H1 (cell line): Measurements from ENCODE around the gene MNX1. TPM values are rescaled to one million over a fixed set of nuclear protein-coding genes. Genes with fewer than 3 reads are reported as not detected.

ENCODE experiments used
- CTCF ChIA-PET: fragments of 300-600 bp; sonication (Branson Sonifier 250); formaldehyde crosslinking; loops from one replicate; lab custom pipeline; 2021; ENCODE audit not compliant: partially characterized antibody; lab: Charles Lee
- POLR2A ChIA-PET: fragments of 300-600 bp; sonication (Branson Sonifier 250); formaldehyde crosslinking; loops from one replicate; lab custom pipeline; 2021; ENCODE audit warnings: inconsistent platforms; ENCODE audit not compliant: partially characterized antibody; lab: Charles Lee
- DNase-seq, 2 experiments: peaks; one replicate each; pipeline versions ENCODE4 v3.0.0 to v3.0.0-alpha.2; 2010 to 2022; ENCODE audit warnings: low spot score in 2 of 2, low read depth in 1 of 2, mixed read lengths in 1 of 2
- FAIRE-seq: peaks from 2 replicates; lab custom pipeline; 2011; peaks lifted over from hg19 to GRCh38; lab: Jason Lieb, UNC
- H2AFZ ChIP-seq: 2 replicates; pipeline ENCODE4 v1.8.1; 2012; ENCODE audit warnings: low read length, inconsistent platforms
- H2AK5ac ChIP-seq: 2 replicates; pipeline ENCODE4 v1.6.1; 2013; ENCODE audit warnings: low read depth, low read length
- H2BK120ac ChIP-seq: replicated peaks from 2 replicates; pipeline ENCODE3; 2013; ENCODE audit warnings: low read depth, low read length, inconsistent platforms
- H2BK12ac ChIP-seq: 2 replicates; pipeline ENCODE4 v1.6.1; 2013; ENCODE audit warnings: low read depth, low read length
- H2BK15ac ChIP-seq: 2 replicates; pipeline ENCODE4 v1.6.1; 2013; ENCODE audit warnings: low read length
- H2BK20ac ChIP-seq: 2 replicates; pipeline ENCODE4 v1.6.1; 2013; ENCODE audit warnings: low read length
- H2BK5ac ChIP-seq: 2 replicates; pipeline ENCODE4 v1.6.1; 2013; ENCODE audit warnings: low read depth, low read length
- H3K14ac ChIP-seq: 2 replicates; pipeline ENCODE4 v1.6.1; 2013; ENCODE audit warnings: inconsistent platforms; ENCODE audit not compliant: insufficient read length
- H3K18ac ChIP-seq: 2 replicates; pipeline ENCODE4 v1.6.1; 2013; ENCODE audit warnings: low read length; ENCODE audit errors: extremely low read depth
- H3K23ac ChIP-seq: 2 replicates; pipeline ENCODE4 v1.6.1; 2013; ENCODE audit warnings: inconsistent platforms; ENCODE audit not compliant: insufficient read length
- H3K23me2 ChIP-seq: 2 replicates; pipeline ENCODE4 v1.6.1; 2013; ENCODE audit warnings: low read depth, low read length
- H3K27ac ChIP-seq: 2 replicates; pipeline ENCODE4 v1.6.1; 2011; ENCODE audit warnings: low read depth, low read length, inconsistent platforms
- H3K27me3 ChIP-seq, 4 experiments: replicated peaks in 1 of 4; 1 replicate in 1 of 4; 2 replicates in 3 of 4; pipeline versions ENCODE4 v1.6.1 to v1.8.1; 2011 to 2013; ENCODE audit warnings: low read length in 3 of 4, mild to moderate bottlenecking in 3 of 4, inconsistent platforms in 2 of 4, mixed read lengths in 2 of 4, moderate library complexity in 1 of 4; ENCODE audit not compliant: control insufficient read depth in 3 of 4, insufficient read depth in 3 of 4; ENCODE audit errors: extremely low read depth in 1 of 4
- H3K36me3 ChIP-seq, 4 experiments: 2 replicates each; pipeline versions ENCODE4 v1.6.1 to v1.8.1; 2011 to 2013; ENCODE audit warnings: mild to moderate bottlenecking in 4 of 4, low read length in 3 of 4, moderate library complexity in 2 of 4, control low read depth in 1 of 4, inconsistent platforms in 1 of 4; ENCODE audit not compliant: insufficient read depth in 4 of 4, control insufficient read depth in 2 of 4
- H3K4ac ChIP-seq: replicated peaks from 2 replicates; pipeline ENCODE3; 2013; ENCODE audit warnings: low read length, low read depth, mixed read lengths, inconsistent platforms; ENCODE audit not compliant: insufficient read length
- H3K4me1 ChIP-seq, 4 experiments: replicated peaks in 1 of 4; 1 replicate in 1 of 4; 2 replicates in 3 of 4; pipeline versions ENCODE4 v1.6.1 to v1.8.1; 2011 to 2013; ENCODE audit warnings: low read length in 3 of 4, inconsistent platforms in 2 of 4, mixed read lengths in 1 of 4; ENCODE audit not compliant: insufficient read depth in 4 of 4, control insufficient read depth in 3 of 4
- H3K4me2 ChIP-seq, 2 experiments: 2 replicates each; pipeline versions ENCODE4 v1.6.1 to v1.8.1; 2011 to 2013; ENCODE audit warnings: low read depth in 2 of 2, low read length in 2 of 2, control low read depth in 1 of 2, inconsistent platforms in 1 of 2, mild to moderate bottlenecking in 1 of 2; ENCODE audit not compliant: insufficient read depth in 1 of 2
- H3K4me3 ChIP-seq, 4 experiments: fragments of 200-600, 300-600 bp in 1 of 4; sonication (generic), shearing (Covaris generic), sonication (Bioruptor Twin) in 1 of 4; 2 replicates each; pipeline versions ENCODE4 v1.5.1 to v1.8.1; 2011 to 2016; ENCODE audit warnings: low read length in 4 of 4, low read depth in 3 of 4, control low read depth in 2 of 4, inconsistent platforms in 2 of 4, mild to moderate bottlenecking in 2 of 4, mixed read lengths in 1 of 4, moderate library complexity in 1 of 4; ENCODE audit not compliant: insufficient read depth in 2 of 4; ENCODE audit errors: extremely low read depth in 1 of 4
- H3K56ac ChIP-seq: replicated peaks from 2 replicates; pipeline ENCODE3; 2013; ENCODE audit warnings: low read depth, mild to moderate bottlenecking, mixed read lengths, low read length, inconsistent platforms; ENCODE audit not compliant: insufficient read length
- H3K79me1 ChIP-seq: 2 replicates; pipeline ENCODE4 v1.6.1; 2013; ENCODE audit warnings: low read depth, low read length, control low read depth
- H3K79me2 ChIP-seq, 2 experiments: 2 replicates each; pipeline versions ENCODE4 v1.6.1 to v1.8.1; 2012 to 2013; ENCODE audit warnings: low read length in 2 of 2, mild to moderate bottlenecking in 2 of 2, inconsistent platforms in 1 of 2; ENCODE audit not compliant: insufficient read depth in 2 of 2, control insufficient read depth in 1 of 2
- H3K9ac ChIP-seq, 4 experiments: replicated peaks in 1 of 4; 1 replicate in 1 of 4; 2 replicates in 3 of 4; pipeline versions ENCODE4 v1.6.1 to v1.8.1; 2011 to 2013; ENCODE audit warnings: low read depth in 3 of 4, low read length in 3 of 4, control low read depth in 2 of 4, mild to moderate bottlenecking in 2 of 4, moderate library complexity in 2 of 4, inconsistent platforms in 1 of 4; ENCODE audit errors: extremely low read depth in 1 of 4
- H3K9me3 ChIP-seq, 2 experiments: 2 replicates each; pipeline versions ENCODE4 v1.6.1 to v1.8.1; 2012 to 2013; ENCODE audit warnings: mild to moderate bottlenecking in 2 of 2, moderate library complexity in 2 of 2, control low read depth in 1 of 2, inconsistent platforms in 1 of 2, low read depth in 1 of 2, low read length in 1 of 2, mixed read lengths in 1 of 2; ENCODE audit not compliant: insufficient read depth in 2 of 2
- H4K20me1 ChIP-seq, 2 experiments: replicated peaks in 1 of 2; 2 replicates each; pipeline versions ENCODE3 to v1.8.1; 2011 to 2013; ENCODE audit warnings: inconsistent platforms in 2 of 2, low read length in 2 of 2, mild to moderate bottlenecking in 1 of 2; ENCODE audit not compliant: insufficient read depth in 2 of 2, control insufficient read depth in 1 of 2
- H4K5ac ChIP-seq: 2 replicates; pipeline ENCODE4 v1.6.1; 2013; ENCODE audit warnings: low read length, low read depth, mixed read lengths, inconsistent platforms; ENCODE audit not compliant: insufficient read length
- H4K8ac ChIP-seq: 2 replicates; pipeline ENCODE4 v1.8.0; 2013; ENCODE audit warnings: mild to moderate bottlenecking, moderate library complexity, low read length, inconsistent platforms; ENCODE audit not compliant: insufficient read depth; ENCODE audit errors: extremely low read depth
- H4K91ac ChIP-seq: replicated peaks from 2 replicates; pipeline ENCODE3; 2013; ENCODE audit warnings: low read length, mixed read lengths, inconsistent platforms; ENCODE audit not compliant: insufficient read length
- CBX8 ChIP-seq: fragments of 300-800, 300-1000 bp; sonication (generic); IDR thresholded peaks from 2 replicates; pipeline ENCODE4 v1.7.1; 2016; ENCODE audit warnings: low read depth, low read length, borderline replicate concordance
- CTBP2 ChIP-seq: IDR thresholded peaks from 2 replicates; pipeline ENCODE4 v1.7.0; 2011; ENCODE audit warnings: borderline replicate concordance, mild to moderate bottlenecking, moderate library complexity, mixed read lengths, low read length; ENCODE audit not compliant: insufficient read depth, insufficient read length
- HDAC6 ChIP-seq: IDR thresholded peaks from one replicate; pipeline ENCODE4 v1.7.1; 2012; ENCODE audit warnings: low read depth, mild to moderate bottlenecking, inconsistent platforms, low read length, moderate library complexity
- JUN ChIP-seq: IDR thresholded peaks from 2 replicates; pipeline ENCODE4 v1.6.1; 2011; ENCODE audit warnings: low read depth, mild to moderate bottlenecking, improper control_type of control experiment, low read length
- RBBP5 ChIP-seq: IDR thresholded peaks from 2 replicates; pipeline ENCODE4 v1.7.1; 2012; ENCODE audit warnings: low read depth, mild to moderate bottlenecking, inconsistent platforms, low read length, moderate library complexity, borderline replicate concordance
- RXRA ChIP-seq: IDR thresholded peaks from 2 replicates; pipeline ENCODE4 v1.6.1; 2011; ENCODE audit warnings: low read depth, mild to moderate bottlenecking, low read length, moderate library complexity; ENCODE audit not compliant: insufficient read depth
- SAP30 ChIP-seq: fragments of 300-600 bp; sonication (generic); IDR thresholded peaks from 2 replicates; pipeline ENCODE4 v1.7.1; 2012; ENCODE audit warnings: low read length, moderate library complexity, mild to moderate bottlenecking, inconsistent platforms; ENCODE audit not compliant: insufficient read depth, insufficient replicate concordance
- SIX5 ChIP-seq: IDR thresholded peaks from 2 replicates; pipeline ENCODE4 v1.6.1; 2011; ENCODE audit warnings: mild to moderate bottlenecking, low read depth, low read length
- TAF7 ChIP-seq: optimal IDR thresholded peaks from 2 replicates; pipeline ENCODE3; 2011; ENCODE audit warnings: low read depth, mild to moderate bottlenecking, inconsistent platforms, low read length, moderate library complexity, borderline replicate concordance
- WGBS, 2 experiments: shearing (Covaris generic) in 1 of 2; methylation state at CpG; one replicate each; pipeline versions ENCODE4 v1.1.6 to v1.1.7; 2013 to 2015; ENCODE audit warnings: low lambda C conversion rate in 2 of 2, mixed read lengths in 2 of 2, inconsistent platforms in 1 of 2, low coverage in 1 of 2, missing lambda C conversion rate in 1 of 2; ENCODE audit not compliant: insufficient replicate concordance in 2 of 2, insufficient coverage in 1 of 2, insufficient read length in 1 of 2; ENCODE audit errors: extremely low coverage in 1 of 2, missing lambda C conversion rate in 1 of 2; 5-methylcytosine and 5-hydroxymethylcytosine counted together
- polyA plus RNA-seq, 7 experiments: library from polyadenylated mRNA; depleted of rRNA in 3 of 7; stranded (reverse) in 5 of 7; unstranded in 2 of 7; fragments of >200 nt in 5 of 7; fragments of 200-250 nt in 2 of 7; gene quantifications; 1 replicate in 5 of 7; 2 replicates in 1 of 7; 4 replicates in 1 of 7; pipeline versions ENCODE4 v1.2.1 to v1.2.3, GENCODE V29; 2011 to 2013; ENCODE audit warnings: missing spikeins in 2 of 7, mixed read lengths in 2 of 7
- total RNA-seq: library from RNA; stranded (reverse); fragmentation: NEBNext Ultra II Directional; extraction: Animal tissue kit (Norgen Biotek cat#: 25700); gene quantifications from 2 replicates; pipeline ENCODE4 v1.2.1, GENCODE V29; 2021

Gene MNX1
- total and polyA plus RNA-seq, 2 of the 8 experiments (the other 6 are each of a cell fraction or from before 2014, with no cell fraction given), result 0.39 TPM; not detected in 1

GRCh38 chr7:157006829-157007469 lies 3.5 kb downstream of the MNX1 start:
- no peak overlapping the region for H3K4me2 ChIP-seq
- no peak overlapping the region for H3K23ac ChIP-seq
- H2AK5ac ChIP-seq, result no peak overlapping the region
- no peak overlapping the region for H2BK120ac ChIP-seq
- H3K18ac ChIP-seq, result peak overlapping the region; percentile 48; the same call in 1 of the 2 replicates
- ChIA-PET POLR2A (interaction anchor here (1.0 to 3.0 kb wide), 3 partner anchors 8 to 12 kb away, joined by 3 to 19 read pairs (median 8); no protein-coding TSS in a partner anchor), CTCF (interaction anchor here (1.4 kb wide), 1 partner anchor 8 kb away, joined by 8 read pairs; no protein-coding TSS in a partner anchor)
- no peak overlapping the region for H2BK5ac ChIP-seq
- H3K4me1 ChIP-seq, result peaks cover 3 to 37% (median 18%) of the 10 kb centered on the region in 4 experiments; a peak in 6 of 7 replicates
- H2BK12ac ChIP-seq, result peak overlapping the region; percentile 55; the same call in 1 of the 2 replicates
- H3K9ac ChIP-seq, result no peak overlapping the region
- no peak overlapping the region for H2AFZ ChIP-seq
- 21% methylated on average over 7 of the region's 7 CpGs; no CpG with 5 or more reads in 1 of the 2 experiments for WGBS, 2 experiments
- H3K27me3 ChIP-seq, result peaks cover 94 to 98% (median 96%) of the 10 kb centered on the region in 4 experiments
- FAIRE-seq (no peak), DNase-seq (peak in 1 of 2 experiments; percentile 39)
- H3K14ac ChIP-seq, result no peak overlapping the region
- H2BK20ac ChIP-seq, result no peak overlapping the region
- no peaks in the 10 kb centered on the region for H3K79me2 ChIP-seq
- peaks cover 8% of the 10 kb centered on the region; the same call in 1 of the 2 replicates for H3K23me2 ChIP-seq
- no peak overlapping the region for H3K4ac ChIP-seq
- no peaks in the 10 kb centered on the region for H3K9me3 ChIP-seq
- H3K56ac ChIP-seq, result no peak overlapping the region
- 0 out of 2 replicates have a peak overlapping the region, but pooled peaks have one; percentile 12 for H2BK15ac ChIP-seq
- no peak overlapping the region for H4K91ac ChIP-seq
- H3K36me3 ChIP-seq, result peaks cover 0 to 16% (median 0%) of the 10 kb centered on the region in 4 experiments; a peak in 1 of 8 replicates
- no peak overlapping the region for H3K27ac ChIP-seq
- H4K5ac ChIP-seq, result no peak overlapping the region
- no peaks in the 10 kb centered on the region for H3K79me1 ChIP-seq
- peaks cover 23 to 26% of the 10 kb centered on the region in 2 experiments for H4K20me1 ChIP-seq
- TF ChIP-seq RXRA (no peak), CTBP2 (peak; percentile 2), RBBP5 (no peak), SAP30 (no peak), CBX8 (0 out of 2 replicates have a peak, but pooled peaks have one; percentile 45), JUN (no peak), TAF7 (no peak), HDAC6 (no peak), SIX5 (no peak)
- peak overlapping the region; percentile 80 for H4K8ac ChIP-seq
- no peak overlapping the region for H3K4me3 ChIP-seq
